Heart left ventricle (tissue), 13 donors: ENCODE measurements around the gene PKP3.

Source experiments
- POLR2A ChIP-seq, 2 donors: fragments of 450-650 bp; IDR thresholded peaks; one replicate each; pipeline ENCODE4 v1.6.1; 2017; ENCODE audit warnings: antibody characterized with exemption in 2 of 2, mild to moderate bottlenecking in 2 of 2, moderate library complexity in 2 of 2
- TF ChIP-seq, protein P1 (sequence below), 12 donors: fragments of 200-600 bp; sonication (generic) in 4 of 12; IDR thresholded peaks; one replicate each; pipeline versions ENCODE4 v1.5.0 to v1.8.0; 2018 to 2022; ENCODE audit warnings: antibody characterized with exemption in 12 of 12, mild to moderate bottlenecking in 5 of 12
- donor health status: ischemic (EF 13 %, LVEDD 7.1; RV severe dilation, severe dysfunction).
- donor health status: DM: no; HTN: yes; CAD: no.
- donor health status: DM: no; HTN: no; CAD: no.
- donor health status: ischemic (EF 25% LVEDD 6.9; RV normal size, moderate dysfunction).
- donor health status: ischemic (EF 25% LVEDD 5.7; RV mildly dilated, moderate dysfunction).
- donor health status: ischemic (EF 35%, LVEDD 5.7; RV mildly dilated, moderate dysfunction).
- donor health status: nonischemic (EF 11% LVEDD 7.7; RV severe dilation, severe dysfunction).
- donor health status: DM: yes; HTN: yes; CAD: no.
- donor health status: PGD.
- donor health status: ischemic (EF 29% LVEDD 5.4; RV normal size, mild dysfunction).
- donor health status: nonischemic (EF 23%, LVEDD 6.1; RV moderate dilation, normal function).

DNA sequence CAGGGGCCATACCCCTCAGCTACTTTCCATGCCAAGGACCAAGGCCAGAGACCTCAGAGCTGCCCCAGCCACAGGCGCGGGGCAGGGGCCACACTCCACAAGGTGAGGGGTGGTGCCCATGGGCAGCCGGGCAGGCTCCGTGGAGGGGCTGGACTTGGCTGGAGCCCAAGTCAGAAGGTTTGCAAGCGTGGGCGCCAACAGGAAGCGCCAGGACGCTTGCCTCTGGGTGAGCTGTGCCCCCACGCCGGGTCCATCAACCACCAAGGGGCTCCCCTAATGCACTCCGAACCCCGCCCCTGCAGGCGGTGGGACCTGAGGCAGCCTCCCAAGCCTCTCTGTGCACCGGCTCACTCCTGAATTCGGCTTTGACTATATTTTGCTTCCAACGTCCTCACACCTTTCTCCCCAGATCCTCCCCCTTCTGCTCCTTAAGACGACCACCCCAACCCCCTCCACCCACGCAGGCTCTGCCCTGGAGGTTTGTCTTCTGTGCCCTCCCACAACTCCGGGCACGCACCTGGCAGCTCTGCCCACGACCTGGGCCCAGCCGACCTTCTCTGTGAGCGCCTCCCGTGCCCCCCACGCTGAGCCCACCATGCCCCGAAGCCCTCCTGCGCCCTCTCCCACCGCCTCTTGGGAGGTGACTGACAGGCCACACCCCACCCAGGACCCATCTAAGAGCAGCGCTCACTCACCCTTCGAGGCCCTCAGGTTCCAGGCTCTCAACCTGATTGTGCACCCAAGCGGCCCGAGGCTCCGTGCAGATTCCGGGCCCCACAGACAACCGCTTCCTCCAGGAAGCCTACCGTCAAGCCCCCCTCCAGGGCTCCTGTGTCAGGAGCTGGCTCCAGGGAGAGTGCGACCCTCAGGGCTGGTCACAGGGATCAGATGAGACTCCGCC is 2.6 kb upstream of the PKP3 start:
- TF ChIP-seq, protein P1, sequence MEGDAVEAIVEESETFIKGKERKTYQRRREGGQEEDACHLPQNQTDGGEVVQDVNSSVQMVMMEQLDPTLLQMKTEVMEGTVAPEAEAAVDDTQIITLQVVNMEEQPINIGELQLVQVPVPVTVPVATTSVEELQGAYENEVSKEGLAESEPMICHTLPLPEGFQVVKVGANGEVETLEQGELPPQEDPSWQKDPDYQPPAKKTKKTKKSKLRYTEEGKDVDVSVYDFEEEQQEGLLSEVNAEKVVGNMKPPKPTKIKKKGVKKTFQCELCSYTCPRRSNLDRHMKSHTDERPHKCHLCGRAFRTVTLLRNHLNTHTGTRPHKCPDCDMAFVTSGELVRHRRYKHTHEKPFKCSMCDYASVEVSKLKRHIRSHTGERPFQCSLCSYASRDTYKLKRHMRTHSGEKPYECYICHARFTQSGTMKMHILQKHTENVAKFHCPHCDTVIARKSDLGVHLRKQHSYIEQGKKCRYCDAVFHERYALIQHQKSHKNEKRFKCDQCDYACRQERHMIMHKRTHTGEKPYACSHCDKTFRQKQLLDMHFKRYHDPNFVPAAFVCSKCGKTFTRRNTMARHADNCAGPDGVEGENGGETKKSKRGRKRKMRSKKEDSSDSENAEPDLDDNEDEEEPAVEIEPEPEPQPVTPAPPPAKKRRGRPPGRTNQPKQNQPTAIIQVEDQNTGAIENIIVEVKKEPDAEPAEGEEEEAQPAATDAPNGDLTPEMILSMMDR (IDR thresholded peaks at IDR 0.05): no peak
- no peak for TF ChIP-seq POLR2A (IDR thresholded peaks at IDR 0.05)
